GM12892 (cell line): ENCODE data around the gene MAEA.

Experiments used
- POLR2A ChIP-seq: IDR thresholded peaks from 2 replicates; pipeline ENCODE4 v1.6.1; 2011; ENCODE audit warnings: low read depth, low read length, control low read depth
- POLR2AphosphoS5 ChIP-seq: IDR thresholded peaks from 2 replicates; pipeline ENCODE4 v1.6.1; 2011; ENCODE audit warnings: low read depth, low read length, control low read depth

GRCh38 chr4:1277667-1278665, 11.7 kb upstream of the MAEA start:
- TF ChIP-seq POLR2A: no peak
- no peak for TF ChIP-seq POLR2AphosphoS5
